Heart left ventricle (tissue), 13 donors: ENCODE measurements around the gene SMARCB1.

Experiments
- CTCF ChIP-seq, 12 donors: fragments of 200-600 bp; sonication (generic) in 4 of 12; IDR thresholded peaks; one replicate each; pipeline versions ENCODE4 v1.5.0 to v1.8.0; 2018 to 2022; ENCODE audit warnings: antibody characterized with exemption in 12 of 12, mild to moderate bottlenecking in 5 of 12
- POLR2A ChIP-seq, 2 donors: fragments of 450-650 bp; IDR thresholded peaks; one replicate each; pipeline ENCODE4 v1.6.1; 2017; ENCODE audit warnings: antibody characterized with exemption in 2 of 2, mild to moderate bottlenecking in 2 of 2, moderate library complexity in 2 of 2
- donor health status: ischemic (EF 13 %, LVEDD 7.1; RV severe dilation, severe dysfunction).
- donor health status: DM: no; HTN: yes; CAD: no.
- donor health status: DM: no; HTN: no; CAD: no.
- donor health status: ischemic (EF 25% LVEDD 6.9; RV normal size, moderate dysfunction).
- donor health status: ischemic (EF 25% LVEDD 5.7; RV mildly dilated, moderate dysfunction).
- donor health status: ischemic (EF 35%, LVEDD 5.7; RV mildly dilated, moderate dysfunction).
- donor health status: nonischemic (EF 11% LVEDD 7.7; RV severe dilation, severe dysfunction).
- donor health status: DM: yes; HTN: yes; CAD: no.
- donor health status: PGD.
- donor health status: ischemic (EF 29% LVEDD 5.4; RV normal size, mild dysfunction).
- donor health status: nonischemic (EF 23%, LVEDD 6.1; RV moderate dilation, normal function).

DNA sequence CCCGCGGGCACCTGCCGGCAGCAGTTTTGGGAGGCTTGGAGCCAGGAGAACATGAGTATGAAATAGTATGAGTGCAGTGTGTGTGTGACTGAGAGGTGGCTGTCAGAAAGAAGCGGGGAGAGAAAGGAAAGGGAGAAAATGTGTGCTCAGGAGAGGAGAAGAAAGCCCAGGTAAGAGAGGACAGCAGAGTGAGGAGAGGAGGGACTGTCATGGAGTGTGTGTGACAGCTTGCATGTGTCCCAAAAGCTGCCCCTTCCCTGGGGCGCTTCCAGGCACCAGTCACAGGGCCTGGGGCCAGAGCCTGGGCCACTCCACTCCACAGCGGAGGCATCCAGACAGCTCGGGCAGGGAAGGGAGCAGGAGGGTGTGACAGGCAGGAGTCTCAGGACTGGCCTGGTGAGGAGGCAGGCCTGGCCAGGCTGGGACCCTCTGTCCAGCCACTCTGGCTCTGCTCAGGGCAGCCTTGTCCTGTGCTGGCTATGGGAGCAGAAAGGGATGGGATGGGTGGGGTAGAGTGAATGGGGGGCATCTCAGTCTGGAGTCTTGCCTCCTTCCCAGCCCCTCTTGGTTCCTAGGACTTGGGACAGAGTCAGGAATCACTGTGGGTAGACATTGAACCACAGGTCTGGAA, 13.2 kb upstream of the SMARCB1 start:
- TF ChIP-seq CTCF (IDR thresholded peaks at IDR 0.05) = no peak
- no peak for TF ChIP-seq POLR2A (IDR thresholded peaks at IDR 0.05)
